ENCODE results near the gene TBCK. TPM values are rescaled to one million over a fixed set of nuclear protein-coding genes. Genes with fewer than 3 reads are reported as not detected.
A peak's percentile ranks its signal among the peaks of the same experiment; 100 is the strongest.

TBCK gene
- total and polyA plus RNA-seq, 9 donors = 18.3 to 38.7 (median 22.3) TPM

- DNase-seq = no peak
- Histone ChIP-seq H3K27ac (ENCODE audit: low read length) (no peak overlapping the region), H3K9me3 (replicated peaks; ENCODE audit: control insufficient read depth, low read depth, low read length) (no peaks in the 10 kb centered on the region), H3K36me3 (ENCODE audit: control insufficient read depth, insufficient read depth, low read length) (peaks cover 12% of the 10 kb centered on the region), H3K4me1 (ENCODE audit: control insufficient read depth, insufficient read depth, low read length) (no peaks in the 10 kb centered on the region), H3K4me3 (ENCODE audit: low read length) (no peak overlapping the region), H3K27me3 (ENCODE audit: control insufficient read depth, insufficient read depth, low read length) (no peaks in the 10 kb centered on the region)
- 100% methylated on average over 1 of the region's 5 CpGs for WGBS (ENCODE audit: insufficient coverage)
Measured at GRCh38 chr4:106291678-106292077, 24.3 kb downstream of the TBCK start.

- WGBS (ENCODE audit: insufficient coverage) = no CpG with 5 or more reads among the region's 2 CpGs
- peaks cover 12% of the 10 kb centered on the region for H3K36me3 ChIP-seq (ENCODE audit: control insufficient read depth, insufficient read depth, low read length)
- no peak overlapping the region for H3K27ac ChIP-seq (ENCODE audit: low read length)
- no peaks in the 10 kb centered on the region for H3K27me3 ChIP-seq (ENCODE audit: control insufficient read depth, insufficient read depth, low read length)
- no peak for DNase-seq
- H3K9me3 ChIP-seq (replicated peaks; ENCODE audit: control insufficient read depth, low read depth, low read length) = no peaks in the 10 kb centered on the region
- no peak overlapping the region for H3K4me3 ChIP-seq (ENCODE audit: low read length)
- no peaks in the 10 kb centered on the region for H3K4me1 ChIP-seq (ENCODE audit: control insufficient read depth, insufficient read depth, low read length)
Measured at GRCh38 chr4:106289737-106290136, 26.3 kb downstream of the TBCK start.

GRCh38 chr4:106287353-106287969, 28.5 kb downstream of the TBCK start:
- Histone ChIP-seq H3K4me3 (ENCODE audit: low read length) (no peak overlapping the region), H3K9me3 (replicated peaks; ENCODE audit: control insufficient read depth, low read depth, low read length) (no peaks in the 10 kb centered on the region), H3K27me3 (ENCODE audit: control insufficient read depth, insufficient read depth, low read length) (no peaks in the 10 kb centered on the region), H3K27ac (ENCODE audit: low read length) (no peak overlapping the region), H3K4me1 (ENCODE audit: control insufficient read depth, insufficient read depth, low read length) (no peaks in the 10 kb centered on the region), H3K36me3 (ENCODE audit: control insufficient read depth, insufficient read depth, low read length) (peaks cover 10% of the 10 kb centered on the region)
- no peak for DNase-seq

GRCh38 chr4:106286611-106287010, 29.4 kb downstream of the TBCK start:
- WGBS (ENCODE audit: insufficient coverage) = 97% methylated on average over 6 of the region's 8 CpGs
- no peaks in the 10 kb centered on the region for H3K4me1 ChIP-seq (ENCODE audit: control insufficient read depth, insufficient read depth, low read length)
- no peak for DNase-seq
- no peak overlapping the region for H3K4me3 ChIP-seq (ENCODE audit: low read length)
- no peak overlapping the region for H3K27ac ChIP-seq (ENCODE audit: low read length)
- peaks cover 10% of the 10 kb centered on the region for H3K36me3 ChIP-seq (ENCODE audit: control insufficient read depth, insufficient read depth, low read length)
- H3K9me3 ChIP-seq (replicated peaks; ENCODE audit: control insufficient read depth, low read depth, low read length) = no peaks in the 10 kb centered on the region
- no peaks in the 10 kb centered on the region for H3K27me3 ChIP-seq (ENCODE audit: control insufficient read depth, insufficient read depth, low read length)

- WGBS (ENCODE audit: insufficient coverage) = no CpG with 5 or more reads among the region's 3 CpGs
- Histone ChIP-seq H3K27me3 (ENCODE audit: control insufficient read depth, insufficient read depth, low read length) (no peaks in the 10 kb centered on the region), H3K27ac (ENCODE audit: low read length) (no peak overlapping the region), H3K4me3 (ENCODE audit: low read length) (no peak overlapping the region), H3K9me3 (replicated peaks; ENCODE audit: control insufficient read depth, low read depth, low read length) (no peaks in the 10 kb centered on the region), H3K4me1 (ENCODE audit: control insufficient read depth, insufficient read depth, low read length) (no peaks in the 10 kb centered on the region), H3K36me3 (ENCODE audit: control insufficient read depth, insufficient read depth, low read length) (peaks cover 2% of the 10 kb centered on the region)
- DNase-seq = no peak
Measured at GRCh38 chr4:106284227-106284626, 31.8 kb downstream of the TBCK start.

GRCh38 chr4:106277140-106277675, 38.8 kb downstream of the TBCK start:
- H3K27ac ChIP-seq (ENCODE audit: low read length) = no peak overlapping the region
- no CpG with 5 or more reads among the region's 1 CpG for WGBS (ENCODE audit: insufficient coverage)
- no peaks in the 10 kb centered on the region for H3K9me3 ChIP-seq (replicated peaks; ENCODE audit: control insufficient read depth, low read depth, low read length)

DNA sequence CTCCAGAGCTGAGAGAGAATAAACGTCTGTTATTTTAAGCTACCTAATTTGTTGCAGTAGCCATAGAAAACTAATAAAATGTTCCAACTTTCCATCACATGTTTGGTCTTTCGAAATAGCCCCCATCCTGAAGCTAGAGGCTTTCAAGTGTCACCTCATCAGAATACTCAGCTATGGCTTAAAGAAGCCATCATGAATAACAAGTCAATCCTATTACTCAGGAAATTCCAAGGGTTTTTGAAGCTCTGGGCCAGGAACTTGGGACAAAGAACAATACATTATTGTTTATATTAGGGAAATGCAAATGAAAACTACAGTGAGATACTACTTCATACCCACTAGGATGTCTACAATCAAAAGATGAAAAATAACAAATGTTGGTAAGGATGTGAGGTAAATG, 42.2 kb downstream of the TBCK start:
- peaks cover 3% of the 10 kb centered on the region for H3K36me3 ChIP-seq (ENCODE audit: control insufficient read depth, insufficient read depth, low read length)
- no peaks in the 10 kb centered on the region for H3K27me3 ChIP-seq (ENCODE audit: control insufficient read depth, insufficient read depth, low read length)
- H3K4me1 ChIP-seq (ENCODE audit: control insufficient read depth, insufficient read depth, low read length) = no peaks in the 10 kb centered on the region
- no CpG with 5 or more reads among the region's 2 CpGs for WGBS (ENCODE audit: insufficient coverage)
- H3K4me3 ChIP-seq (ENCODE audit: low read length) = no peak overlapping the region
- DNase-seq = peak; percentile 3
- H3K9me3 ChIP-seq (replicated peaks; ENCODE audit: control insufficient read depth, low read depth, low read length) = no peaks in the 10 kb centered on the region
- no peak overlapping the region for H3K27ac ChIP-seq (ENCODE audit: low read length)

More at GRCh38 chr4:106277140-106277675, 38.8 kb downstream of the TBCK start:
- Histone ChIP-seq H3K36me3 (ENCODE audit: control insufficient read depth, insufficient read depth, low read length) (peaks cover 3% of the 10 kb centered on the region), H3K4me1 (ENCODE audit: control insufficient read depth, insufficient read depth, low read length) (no peaks in the 10 kb centered on the region), H3K27me3 (ENCODE audit: control insufficient read depth, insufficient read depth, low read length) (no peaks in the 10 kb centered on the region), H3K4me3 (ENCODE audit: low read length) (no peak overlapping the region)
- DNase-seq = no peak

GRCh38 chr4:106270736-106271135, 45.3 kb downstream of the TBCK start:
- H3K4me1 ChIP-seq (ENCODE audit: control insufficient read depth, insufficient read depth, low read length) = no peaks in the 10 kb centered on the region
- no peaks in the 10 kb centered on the region for H3K9me3 ChIP-seq (replicated peaks; ENCODE audit: control insufficient read depth, low read depth, low read length)
- H3K27ac ChIP-seq (ENCODE audit: low read length) = no peak overlapping the region
- no peak overlapping the region for H3K4me3 ChIP-seq (ENCODE audit: low read length)
- no peak for DNase-seq
- H3K36me3 ChIP-seq (ENCODE audit: control insufficient read depth, insufficient read depth, low read length) = peaks cover 3% of the 10 kb centered on the region
- no CpG with 5 or more reads among the region's 1 CpG for WGBS (ENCODE audit: insufficient coverage)
- H3K27me3 ChIP-seq (ENCODE audit: control insufficient read depth, insufficient read depth, low read length) = no peaks in the 10 kb centered on the region

DNA sequence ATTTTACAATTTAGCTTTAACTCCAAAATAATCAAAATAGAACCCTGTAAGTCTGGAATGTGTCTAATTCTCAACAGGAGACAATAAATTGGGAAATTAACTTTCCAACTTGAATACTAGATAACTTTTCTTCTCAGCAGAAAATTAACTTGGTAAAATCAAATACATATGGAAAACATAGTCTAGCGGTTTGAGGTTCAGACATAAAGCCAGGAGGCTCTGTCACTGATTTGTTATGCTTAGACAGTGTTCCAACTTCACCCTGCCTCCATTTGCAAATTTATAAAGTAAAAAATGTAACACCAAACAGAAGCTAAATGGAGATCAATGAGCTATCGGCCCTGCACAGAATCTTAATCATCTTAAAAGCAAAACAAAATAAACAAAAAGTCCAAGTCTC, 46.3 kb downstream of the TBCK start:
- no peak for DNase-seq
- H3K9me3 ChIP-seq (replicated peaks; ENCODE audit: control insufficient read depth, low read depth, low read length) = no peaks in the 10 kb centered on the region
- H3K4me3 ChIP-seq (ENCODE audit: low read length) = no peak overlapping the region
- no CpG with 5 or more reads among the region's 2 CpGs for WGBS (ENCODE audit: insufficient coverage)
- no peaks in the 10 kb centered on the region for H3K4me1 ChIP-seq (ENCODE audit: control insufficient read depth, insufficient read depth, low read length)
- H3K36me3 ChIP-seq (ENCODE audit: control insufficient read depth, insufficient read depth, low read length) = peaks cover under 1% of the 10 kb centered on the region
- H3K27me3 ChIP-seq (ENCODE audit: control insufficient read depth, insufficient read depth, low read length) = no peaks in the 10 kb centered on the region
- H3K27ac ChIP-seq (ENCODE audit: low read length) = no peak overlapping the region

DNA sequence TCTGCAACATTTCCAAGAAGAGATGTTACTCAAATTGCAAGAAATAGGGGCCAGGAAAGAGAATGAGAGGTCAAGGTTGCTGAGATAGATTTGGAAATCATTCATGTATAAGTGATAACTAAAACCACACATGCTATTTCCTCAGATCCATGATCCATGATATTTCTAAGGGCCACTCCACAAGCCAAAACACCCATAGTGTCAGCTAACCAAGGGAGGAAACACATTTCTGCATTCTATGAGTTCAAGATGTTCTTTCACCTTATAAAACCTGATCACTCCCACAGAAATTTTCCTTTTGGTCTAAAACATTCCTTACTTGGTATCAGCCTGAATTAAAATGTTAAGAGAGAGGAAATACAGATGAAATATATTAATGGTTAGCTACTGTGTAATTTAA, 47.2 kb downstream of the TBCK start:
- H3K9me3 ChIP-seq (replicated peaks; ENCODE audit: control insufficient read depth, low read depth, low read length) = no peaks in the 10 kb centered on the region
- no peaks in the 10 kb centered on the region for H3K36me3 ChIP-seq (ENCODE audit: control insufficient read depth, insufficient read depth, low read length)
- no peak overlapping the region for H3K27ac ChIP-seq (ENCODE audit: low read length)
- H3K27me3 ChIP-seq (ENCODE audit: control insufficient read depth, insufficient read depth, low read length) = no peaks in the 10 kb centered on the region
- H3K4me1 ChIP-seq (ENCODE audit: control insufficient read depth, insufficient read depth, low read length) = no peaks in the 10 kb centered on the region
- no peak for DNase-seq
- H3K4me3 ChIP-seq (ENCODE audit: low read length) = no peak overlapping the region

- Histone ChIP-seq H3K27ac (ENCODE audit: low read length) (no peak overlapping the region), H3K9me3 (replicated peaks; ENCODE audit: control insufficient read depth, low read depth, low read length) (no peaks in the 10 kb centered on the region), H3K27me3 (ENCODE audit: control insufficient read depth, insufficient read depth, low read length) (no peaks in the 10 kb centered on the region), H3K4me1 (ENCODE audit: control insufficient read depth, insufficient read depth, low read length) (no peaks in the 10 kb centered on the region), H3K36me3 (ENCODE audit: control insufficient read depth, insufficient read depth, low read length) (no peaks in the 10 kb centered on the region), H3K4me3 (ENCODE audit: low read length) (no peak overlapping the region)
- DNase-seq = peak; percentile 76
Measured at GRCh38 chr4:106266201-106266600, 49.8 kb downstream of the TBCK start.
